ENCODE results near the gene PCDHGA1.
"Not testable (repeated sequence)": the region's sequence is repeated elsewhere in the genome, so short reads cannot be mapped to it uniquely, and the experiment has no call there.

PCDHGA1 gene

GRCh38 chr5:141411575-141411974 lies 81.3 kb downstream of the PCDHGA1 start:
- H3K4me3 ChIP-seq (ENCODE audit: insufficient read length, low read depth): no peak overlapping the region
- H3K27me3 ChIP-seq (ENCODE audit: insufficient read depth, insufficient read length): peaks cover 17% of the 10 kb centered on the region
- H3K9me3 ChIP-seq (ENCODE audit: insufficient read depth, low read length): peaks cover 10% of the 10 kb centered on the region; the same call in 1 of the 2 replicates
- no peak for DNase-seq (ENCODE audit: low read depth, low spot score)
- H3K4me1 ChIP-seq (ENCODE audit: insufficient read depth, insufficient read length): no peaks in the 10 kb centered on the region
- no peak overlapping the region for H3K9ac ChIP-seq (ENCODE audit: insufficient read length, low read depth)
- TF ChIP-seq ZNF274 (IDR thresholded peaks at IDR 0.05; ENCODE audit: low read depth, low read length) (no peak), SUZ12 (IDR thresholded peaks at IDR 0.05; ENCODE audit: extremely low read depth, insufficient read depth, insufficient read length) (no peak), YY1 (IDR thresholded peaks at IDR 0.05; ENCODE audit: insufficient read depth, insufficient read length) (no peak)
- H3K36me3 ChIP-seq (ENCODE audit: insufficient read depth, insufficient read length, low read length): no peaks in the 10 kb centered on the region

DNA sequence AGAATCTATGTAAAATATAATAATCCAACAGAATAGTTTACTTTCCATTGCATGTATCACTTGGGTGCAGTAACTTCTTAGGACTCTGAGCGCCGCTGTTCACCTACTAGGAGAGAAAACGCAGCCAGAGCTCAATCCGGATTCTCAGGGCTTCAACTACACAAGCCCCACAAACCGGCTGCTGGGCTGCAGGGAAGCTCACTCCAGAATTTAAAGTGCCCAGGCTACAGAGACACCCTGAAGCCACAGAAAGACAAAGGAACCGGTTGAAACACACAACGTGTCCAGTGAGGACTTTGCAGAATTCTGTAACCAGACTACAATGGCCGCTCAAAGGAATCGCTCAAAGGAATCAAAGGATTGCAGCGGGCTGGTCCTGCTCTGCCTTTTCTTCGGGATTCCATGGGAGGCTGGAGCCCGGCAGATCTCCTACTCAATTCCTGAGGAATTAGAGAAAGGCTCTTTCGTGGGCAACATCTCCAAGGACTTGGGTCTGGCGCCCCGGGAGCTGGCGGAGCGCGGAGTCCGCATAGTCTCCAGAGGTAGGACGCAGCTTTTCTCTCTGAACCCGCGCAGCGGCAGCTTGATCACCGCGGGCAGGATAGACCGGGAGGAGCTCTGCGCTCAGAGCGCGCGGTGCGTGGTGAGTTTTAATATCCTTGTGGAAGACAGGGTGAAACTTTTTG lies 82.7 kb downstream of the PCDHGA1 start, which contains the start of gene PCDHGA10:
Gene PCDHGA10 (plus strand): TSS at position 134 of the 686 bp plus-strand sequence. CDS start 189 bp downstream, at position 323.
- H3K36me3 ChIP-seq (ENCODE audit: insufficient read depth, insufficient read length, low read length): no peaks in the 10 kb centered on the region
- TF ChIP-seq ZNF274 (IDR thresholded peaks at IDR 0.05; ENCODE audit: low read depth, low read length) (no peak), SUZ12 (IDR thresholded peaks at IDR 0.05; ENCODE audit: extremely low read depth, insufficient read depth, insufficient read length) (no peak), YY1 (IDR thresholded peaks at IDR 0.05; ENCODE audit: insufficient read depth, insufficient read length) (no peak)
- peak within 1 kb of the TSS; percentile 42 for H3K4me3 ChIP-seq (ENCODE audit: insufficient read length, low read depth)
- H3K9ac ChIP-seq (ENCODE audit: insufficient read length, low read depth): peak within 1 kb of the TSS; percentile 67
- DNase-seq (ENCODE audit: low read depth, low spot score): no peak
- H3K27me3 ChIP-seq (ENCODE audit: insufficient read depth, insufficient read length): peaks cover 17% of the 10 kb centered on the region
- no peaks in the 10 kb centered on the region for H3K4me1 ChIP-seq (ENCODE audit: insufficient read depth, insufficient read length)
- peaks cover 10% of the 10 kb centered on the region; the same call in 1 of the 2 replicates for H3K9me3 ChIP-seq (ENCODE audit: insufficient read depth, low read length)

- H3K9me3 ChIP-seq (ENCODE audit: insufficient read depth, low read length): peaks cover 15% of the 10 kb centered on the region; the same call in 1 of the 2 replicates
These were observed 83.3 kb downstream of the PCDHGA1 start for GRCh38 chr5:141413540-141414069.

GRCh38 chr5:141414548-141415274 lies 84.4 kb downstream of the PCDHGA1 start:
- H3K4me1 ChIP-seq (ENCODE audit: insufficient read depth, insufficient read length); DNase-seq (ENCODE audit: low read depth, low spot score); H3K4me3 ChIP-seq (ENCODE audit: insufficient read length, low read depth); H3K36me3 ChIP-seq (ENCODE audit: insufficient read depth, insufficient read length, low read length); H3K9ac ChIP-seq (ENCODE audit: insufficient read length, low read depth): not testable (repeated sequence)
- Histone ChIP-seq H3K27me3 (ENCODE audit: insufficient read depth, insufficient read length) (peaks cover 14% of the 10 kb centered on the region), H3K9me3 (ENCODE audit: insufficient read depth, low read length) (peaks cover 18% of the 10 kb centered on the region; the same call in 1 of the 2 replicates)

More at GRCh38 chr5:141413540-141414069, 83.3 kb downstream of the PCDHGA1 start:
- Histone ChIP-seq H3K4me3 (ENCODE audit: insufficient read length, low read depth) (peak overlapping the region; percentile 42), H3K9ac (ENCODE audit: insufficient read length, low read depth) (peak overlapping the region; percentile 67), H3K27me3 (ENCODE audit: insufficient read depth, insufficient read length) (peaks cover 18% of the 10 kb centered on the region), H3K4me1 (ENCODE audit: insufficient read depth, insufficient read length) (no peaks in the 10 kb centered on the region), H3K36me3 (ENCODE audit: insufficient read depth, insufficient read length, low read length) (no peaks in the 10 kb centered on the region)
- no peak for TF ChIP-seq YY1 (IDR thresholded peaks at IDR 0.05; ENCODE audit: insufficient read depth, insufficient read length)
- no peak for TF ChIP-seq SUZ12 (IDR thresholded peaks at IDR 0.05; ENCODE audit: extremely low read depth, insufficient read depth, insufficient read length)
- no peak for TF ChIP-seq ZNF274 (IDR thresholded peaks at IDR 0.05; ENCODE audit: low read depth, low read length)
- DNase-seq (ENCODE audit: low read depth, low spot score): no peak

DNA sequence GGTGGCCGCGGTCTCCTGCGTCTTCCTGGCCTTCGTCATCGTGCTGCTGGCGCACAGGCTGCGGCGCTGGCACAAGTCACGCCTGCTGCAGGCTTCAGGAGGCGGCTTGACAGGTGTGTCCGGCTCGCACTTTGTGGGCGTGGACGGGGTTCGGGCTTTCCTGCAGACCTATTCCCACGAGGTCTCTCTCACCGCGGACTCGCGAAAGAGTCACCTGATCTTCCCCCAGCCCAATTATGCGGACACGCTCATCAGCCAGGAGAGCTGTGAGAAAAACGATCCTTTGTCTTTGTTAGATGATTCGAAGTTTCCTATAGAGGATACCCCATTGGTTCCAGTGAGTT lies 84.9 kb downstream of the PCDHGA1 start:
- not testable (repeated sequence) for DNase-seq (ENCODE audit: low read depth, low spot score); H3K9ac ChIP-seq (ENCODE audit: insufficient read length, low read depth); H3K4me3 ChIP-seq (ENCODE audit: insufficient read length, low read depth); H3K36me3 ChIP-seq (ENCODE audit: insufficient read depth, insufficient read length, low read length); H3K4me1 ChIP-seq (ENCODE audit: insufficient read depth, insufficient read length)
- H3K27me3 ChIP-seq (ENCODE audit: insufficient read depth, insufficient read length): peaks cover 13% of the 10 kb centered on the region
- peaks cover 22% of the 10 kb centered on the region; the same call in 1 of the 2 replicates for H3K9me3 ChIP-seq (ENCODE audit: insufficient read depth, low read length)

DNA sequence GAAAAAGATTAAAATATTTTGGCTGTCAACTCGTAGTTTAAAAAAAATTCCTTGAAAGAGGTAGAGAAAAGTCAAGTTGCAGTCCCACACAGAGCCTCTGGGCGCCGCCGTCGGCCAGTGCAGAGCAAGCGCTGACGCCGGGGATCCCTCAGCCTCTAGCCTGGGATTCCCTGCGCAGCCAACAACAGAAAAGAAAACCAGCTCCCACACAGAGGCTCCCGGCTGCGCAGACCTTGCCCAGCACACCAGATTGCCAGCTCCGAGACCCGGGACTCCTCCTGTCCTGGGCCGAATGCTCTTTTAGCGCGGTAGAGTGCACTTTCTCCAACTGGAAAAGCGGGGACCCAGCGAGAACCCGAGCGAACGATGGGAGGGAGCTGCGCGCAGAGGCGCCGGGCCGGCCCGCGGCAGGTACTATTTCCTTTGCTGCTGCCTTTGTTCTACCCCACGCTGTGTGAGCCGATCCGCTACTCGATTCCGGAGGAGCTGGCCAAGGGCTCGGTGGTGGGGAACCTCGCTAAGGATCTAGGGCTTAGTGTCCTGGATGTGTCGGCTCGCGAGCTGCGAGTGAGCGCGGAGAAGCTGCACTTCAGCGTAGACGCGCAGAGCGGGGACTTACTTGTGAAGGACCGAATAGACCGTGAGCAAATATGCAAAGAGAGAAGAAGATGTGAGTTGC lies 87.3 kb downstream of the PCDHGA1 start, which contains the start of gene PCDHGB7:
Gene PCDHGB7 (plus strand): TSS at position 184 of the 679 bp plus-strand sequence. CDS start 183 bp downstream, at position 367.
- peak; percentile 69 for DNase-seq (ENCODE audit: low read depth, low spot score)
- not testable (repeated sequence) for H3K36me3 ChIP-seq (ENCODE audit: insufficient read depth, insufficient read length, low read length)

More for the DNA sequence above, 87.3 kb downstream of the PCDHGA1 start, which contains the start of gene PCDHGB7:
- H3K27me3 ChIP-seq (ENCODE audit: insufficient read depth, insufficient read length): peaks cover 25% of the 10 kb centered on the region
- H3K9ac ChIP-seq (ENCODE audit: insufficient read length, low read depth): peak within 1 kb of the TSS; percentile 61
- peak within 1 kb of the TSS; percentile 43 for H3K4me3 ChIP-seq (ENCODE audit: insufficient read length, low read depth)
- H3K9me3 ChIP-seq (ENCODE audit: insufficient read depth, low read length): peaks cover 38% of the 10 kb centered on the region
- not testable (repeated sequence) for H3K4me1 ChIP-seq (ENCODE audit: insufficient read depth, insufficient read length)
